Measurements from ENCODE around the gene XNDC1N. TPM values are rescaled to one million over a fixed set of nuclear protein-coding genes. Genes with fewer than 3 reads are reported as not detected.

XNDC1N gene, protein sequence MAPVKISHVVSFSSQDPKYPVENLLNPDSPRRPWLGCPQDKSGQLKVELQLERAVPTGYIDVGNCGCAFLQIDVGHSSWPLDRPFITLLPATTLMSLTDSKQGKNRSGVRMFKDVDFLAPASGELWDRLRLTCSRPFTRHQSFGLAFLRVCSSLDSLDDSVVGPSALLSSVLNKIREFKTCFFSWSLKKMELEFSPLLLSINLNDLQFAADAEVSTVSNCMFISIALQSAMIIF
- total RNA-seq (2022) (18.5 and 20.4 TPM in 2 replicates), Bru-seq, nascent RNA (percentile 65 among the genes with signal in this experiment), BruChase-seq, experiment 1, labeled RNA remaining after a 6-hour chase (percentile 74 among the genes with signal in this experiment), BruChase-seq, experiment 2, labeled RNA remaining after a 2-hour chase (percentile 84 among the genes with signal in this experiment)
- long read RNA-seq, partial matches to known transcripts = 0 of 15 reads
- long read RNA-seq, other reads (novel, unspliced or antisense) = 14 of 15 reads

DNA sequence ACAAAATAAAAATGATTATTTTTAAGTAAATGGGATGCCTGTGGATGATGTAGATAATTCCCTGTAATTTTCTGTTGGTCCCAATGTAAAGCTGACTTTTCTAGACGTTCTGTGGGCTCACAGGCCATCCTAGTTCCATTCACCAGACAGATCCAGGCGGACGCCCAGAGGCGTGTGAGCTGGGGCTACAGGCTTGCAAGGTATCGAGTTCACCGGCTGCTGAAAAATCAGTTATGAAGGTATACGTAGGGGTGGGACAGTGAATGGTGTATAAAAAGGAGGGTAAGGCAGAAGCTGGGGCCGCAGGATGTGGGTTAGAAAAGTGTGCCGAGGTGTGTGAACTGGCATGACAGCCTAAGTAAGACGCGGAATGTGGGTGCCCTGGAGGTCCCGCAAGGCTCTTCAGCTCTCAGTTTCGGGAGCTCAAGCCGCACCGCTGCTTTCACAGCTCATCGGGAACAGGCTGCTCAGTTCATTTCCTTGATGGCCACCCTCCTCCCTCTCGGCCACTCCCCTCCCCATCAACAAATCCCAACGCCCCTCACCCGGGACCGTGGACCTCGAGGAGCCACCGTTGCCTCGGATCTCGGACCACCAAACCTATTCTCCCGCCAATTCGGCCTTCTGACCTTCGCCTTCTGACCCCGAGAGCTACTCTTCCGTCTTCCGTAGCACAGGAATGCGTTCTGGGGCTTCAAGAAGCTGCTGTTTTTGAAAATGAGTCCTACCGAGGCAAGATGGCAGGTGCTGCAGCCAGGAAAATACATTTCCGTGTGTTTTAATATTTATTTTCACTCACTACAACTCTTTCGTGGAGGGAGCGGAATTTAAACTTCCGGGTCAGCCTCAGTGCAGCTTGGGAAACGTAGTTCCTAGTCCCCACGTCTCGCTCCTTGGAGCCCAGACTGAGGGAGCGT is at the start of gene XNDC1N:
Gene XNDC1N (minus strand): TSS at position 775 of the 917 bp plus-strand sequence. CDS start 5,241 bp downstream, outside the sequence.
- intact Hi-C loops (cut with micrococcal nuclease; ENCODE audit: unreplicated experiment) = no loop called here
- peak; percentile 70 for DNase-seq
- Mint-ChIP-seq H3K27me3 (ENCODE audit: unreplicated experiment) (no peaks in the 10 kb centered on the region), H3K9me3 (ENCODE audit: low read depth, unreplicated experiment) (no peaks in the 10 kb centered on the region), H3K36me3 (ENCODE audit: insufficient read depth, unreplicated experiment) (peaks cover 27% of the 10 kb centered on the region), H3K27ac (ENCODE audit: unreplicated experiment) (peak within 1 kb of the TSS; percentile 95), H3K4me1 (ENCODE audit: low read depth, unreplicated experiment) (peaks cover 22% of the 10 kb centered on the region), H3K4me3 (ENCODE audit: low read depth, unreplicated experiment) (peak within 1 kb of the TSS; percentile 88)
- no peak for TF ChIP-seq CTCF (IDR thresholded peaks at IDR 0.05; ENCODE audit: unreplicated experiment)
- TSS peak; percentile 62 for BruUV-seq (replicated peaks)
- CTCF ChIA-PET = interaction anchor here (0.6 to 1.5 kb wide), 5 partner anchors 11 to 235 kb away, joined by 3 to 5 read pairs (median 3); no protein-coding TSS in a partner anchor

DNA sequence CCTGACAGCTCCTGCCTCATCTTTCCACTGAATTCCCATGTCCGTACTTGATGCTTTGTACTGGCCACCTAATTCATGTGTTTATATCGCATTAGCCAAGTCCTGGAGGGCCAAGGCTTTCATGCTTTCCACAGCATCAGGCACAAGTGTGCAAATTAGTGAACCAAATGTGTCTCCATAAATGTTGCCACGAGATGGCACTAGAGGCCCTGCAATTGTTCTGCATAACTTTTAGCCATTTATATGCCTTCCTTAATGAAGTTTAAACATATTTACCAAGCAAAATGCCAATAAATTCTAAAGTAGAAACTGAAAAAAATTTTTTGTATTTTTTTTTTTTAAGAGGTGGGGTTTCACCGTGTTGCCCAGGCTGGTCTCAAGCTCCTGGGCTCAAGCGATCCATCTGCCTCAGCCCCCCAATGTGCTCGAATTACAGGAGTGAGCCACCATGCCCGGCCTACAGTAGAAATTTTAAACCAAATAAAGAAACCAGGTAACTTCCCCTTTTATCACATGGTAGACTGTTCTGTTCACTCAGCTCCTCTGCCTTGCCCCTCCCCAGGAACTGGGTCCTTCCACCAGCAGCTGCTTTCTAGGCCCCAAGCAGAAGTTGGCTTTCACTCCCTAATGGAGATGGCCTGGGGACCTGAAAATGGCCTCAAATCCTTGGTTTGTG is 49.5 kb upstream of the XNDC1N start:
- no peaks in the 10 kb centered on the region for H3K4me1 Mint-ChIP-seq (ENCODE audit: low read depth, unreplicated experiment)
- peak; percentile 42 for TF ChIP-seq CTCF (IDR thresholded peaks at IDR 0.05; ENCODE audit: unreplicated experiment)
- DNase-seq = peak; percentile 59
- no peaks in the 10 kb centered on the region for H3K9me3 Mint-ChIP-seq (ENCODE audit: low read depth, unreplicated experiment)
- no peaks in the 10 kb centered on the region for H3K27me3 Mint-ChIP-seq (ENCODE audit: unreplicated experiment)
- no peak overlapping the region for H3K27ac Mint-ChIP-seq (ENCODE audit: unreplicated experiment)
- intact Hi-C loops (cut with micrococcal nuclease; ENCODE audit: unreplicated experiment) = loop anchor here (5.0 kb wide), 1 partner anchor 454 kb away; the partner anchor contains the start of gene CLPB
- no TSS peak for BruUV-seq (replicated peaks)
- no peak overlapping the region for H3K4me3 Mint-ChIP-seq (ENCODE audit: low read depth, unreplicated experiment)
- CTCF ChIA-PET = no interaction called here
- H3K36me3 Mint-ChIP-seq (ENCODE audit: insufficient read depth, unreplicated experiment) = peaks cover 9% of the 10 kb centered on the region

DNA sequence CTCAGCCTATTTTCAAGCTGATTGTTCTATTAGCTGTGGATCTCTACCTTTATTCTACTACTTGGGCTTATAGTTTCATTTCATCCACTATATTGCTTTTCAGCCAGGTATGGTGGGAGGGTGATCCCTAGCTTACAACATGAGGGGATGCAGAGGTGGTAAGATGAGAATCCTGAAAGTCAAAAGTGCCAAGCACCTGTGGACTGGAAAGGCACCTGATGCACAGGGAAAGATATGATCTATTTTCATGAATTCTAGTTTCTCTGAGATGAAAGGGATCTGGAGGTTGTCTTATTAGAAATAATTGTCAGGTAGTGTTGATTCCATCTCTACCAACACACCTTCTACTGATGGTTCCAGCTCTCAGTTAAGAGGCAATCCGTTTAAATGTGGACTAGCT is 48.7 kb upstream of the XNDC1N start:
- no TSS peak for BruUV-seq (replicated peaks)
- intact Hi-C loops (cut with micrococcal nuclease; ENCODE audit: unreplicated experiment) = loop anchor here (5.0 kb wide), 1 partner anchor 455 kb away; the partner anchor contains the start of gene CLPB

More for the DNA sequence above, 48.7 kb upstream of the XNDC1N start:
- no peak for DNase-seq
- H3K27me3 Mint-ChIP-seq (ENCODE audit: unreplicated experiment) = no peaks in the 10 kb centered on the region
- CTCF ChIA-PET = no interaction called here
- no peak overlapping the region for H3K27ac Mint-ChIP-seq (ENCODE audit: unreplicated experiment)
- no peaks in the 10 kb centered on the region for H3K9me3 Mint-ChIP-seq (ENCODE audit: low read depth, unreplicated experiment)
- H3K4me1 Mint-ChIP-seq (ENCODE audit: low read depth, unreplicated experiment) = no peaks in the 10 kb centered on the region
- no peak overlapping the region for H3K4me3 Mint-ChIP-seq (ENCODE audit: low read depth, unreplicated experiment)
- H3K36me3 Mint-ChIP-seq (ENCODE audit: insufficient read depth, unreplicated experiment) = peaks cover 9% of the 10 kb centered on the region
- TF ChIP-seq CTCF (IDR thresholded peaks at IDR 0.05; ENCODE audit: unreplicated experiment) = no peak
